Colonic mucosa (tissue), 4 donors: Measurements from ENCODE around the gene IP6K3. TPM values are rescaled to one million over a fixed set of nuclear protein-coding genes. Genes with fewer than 3 reads are reported as not detected.

Source experiments
- DNase-seq: peaks from one replicate; pipeline ENCODE4 v3.0.0-alpha.2; 2020
- H3K27ac ChIP-seq: fragments of 200-600 bp; one replicate; pipeline ENCODE4 v1.8.0; 2021
- H3K27me3 ChIP-seq: fragments of 200-600 bp; one replicate; pipeline ENCODE4 v1.8.0; 2021
- H3K36me3 ChIP-seq: fragments of 200-600 bp; one replicate; pipeline ENCODE4 v1.8.0; 2021
- H3K4me1 ChIP-seq: fragments of 200-600 bp; one replicate; pipeline ENCODE4 v1.8.0; 2021; ENCODE audit warnings: mild to moderate bottlenecking
- H3K4me3 ChIP-seq: fragments of 200-600 bp; one replicate; pipeline ENCODE4 v1.8.0; 2021
- H3K9ac ChIP-seq, 2 donors: one replicate each; pipeline ENCODE4 v1.7.0; 2013; ENCODE audit warnings: control low read depth in 2 of 2, low read depth in 2 of 2, low read length in 2 of 2
- H3K9me3 ChIP-seq: fragments of 200-600 bp; one replicate; pipeline ENCODE4 v1.8.0; 2021
- CTCF ChIP-seq: fragments of 200-600 bp; IDR thresholded peaks from one replicate; pipeline ENCODE4 v1.8.0; 2022; ENCODE audit warnings: antibody characterized with exemption, mild to moderate bottlenecking
- intact Hi-C: fragments of 100-400 bp; cut with DNase I; formaldehyde crosslinking; loops from one replicate; pipeline ENCODE4 v1.14.1; 2022
- total RNA-seq, 2 donors: library from RNA; stranded (reverse); fragmentation: NEBNext Ultra II Directional in 1 of 2; extraction: Animal tissue kit (Norgen Biotek cat#: 25700) in 1 of 2; gene quantifications; one replicate each; pipeline ENCODE4 v1.2.1, GENCODE V29; 2021
- donor health status: healthy.
- donor health status: DM: no; HTN: no; CAD: no.
- donor health status: DM: no; HTN: no; CAD: no.

The IP6K3 gene
- total RNA-seq, 2 donors from 2014 or later, result 0.17 to 0.29 TPM

- no peaks in the 10 kb centered on the region for H3K4me1 ChIP-seq
These were observed 49.9 kb downstream of the IP6K3 start for GRCh38 chr6:33696548-33697518.

GRCh38 chr6:33696076-33696475, 50.6 kb downstream of the IP6K3 start:
- no peaks in the 10 kb centered on the region for H3K4me1 ChIP-seq
- TF ChIP-seq CTCF, result no peak
- H3K9ac ChIP-seq, result no peak overlapping the region
- peaks cover 13% of the 10 kb centered on the region for H3K36me3 ChIP-seq
- peak overlapping the region; percentile 4 for H3K27ac ChIP-seq
- DNase-seq, result no peak
- intact Hi-C loops, result no loop called here
- H3K27me3 ChIP-seq, result no peaks in the 10 kb centered on the region
- H3K9me3 ChIP-seq, result no peaks in the 10 kb centered on the region
- H3K4me3 ChIP-seq, result no peak overlapping the region

More at GRCh38 chr6:33696548-33697518, 49.9 kb downstream of the IP6K3 start:
- no peak for TF ChIP-seq CTCF
- Histone ChIP-seq H3K36me3 (peaks cover 8% of the 10 kb centered on the region), H3K9me3 (no peaks in the 10 kb centered on the region), H3K9ac (peak overlapping the region in 1 of 2 donors; percentile 8), H3K27ac (peak overlapping the region; percentile 4), H3K4me3 (no peak overlapping the region), H3K27me3 (no peaks in the 10 kb centered on the region)
- DNase-seq, result no peak
- intact Hi-C loops, result no loop called here

GRCh38 chr6:33695451-33695887, 51.2 kb downstream of the IP6K3 start:
- Histone ChIP-seq H3K4me3 (no peak overlapping the region), H3K27me3 (no peaks in the 10 kb centered on the region), H3K4me1 (no peaks in the 10 kb centered on the region), H3K27ac (no peak overlapping the region), H3K36me3 (peaks cover 13% of the 10 kb centered on the region), H3K9me3 (no peaks in the 10 kb centered on the region), H3K9ac (no peak overlapping the region)
- no peak for DNase-seq
- intact Hi-C loops, result no loop called here
- TF ChIP-seq CTCF, result no peak

- intact Hi-C loops, result no loop called here
- Histone ChIP-seq H3K4me3 (no peak overlapping the region), H3K9me3 (no peaks in the 10 kb centered on the region), H3K27ac (no peak overlapping the region), H3K9ac (no peak overlapping the region), H3K4me1 (no peaks in the 10 kb centered on the region), H3K36me3 (peaks cover 13% of the 10 kb centered on the region), H3K27me3 (no peaks in the 10 kb centered on the region)
- DNase-seq, result no peak
- TF ChIP-seq CTCF, result no peak
These were observed 51.7 kb downstream of the IP6K3 start for GRCh38 chr6:33694977-33695376.

- H3K9ac ChIP-seq, result no peak overlapping the region
- no peak for TF ChIP-seq CTCF
- H3K4me3 ChIP-seq, result no peak overlapping the region
- peaks cover 16% of the 10 kb centered on the region for H3K36me3 ChIP-seq
- DNase-seq, result no peak
- intact Hi-C loops, result no loop called here
- H3K4me1 ChIP-seq, result no peaks in the 10 kb centered on the region
- H3K9me3 ChIP-seq, result no peaks in the 10 kb centered on the region
- no peaks in the 10 kb centered on the region for H3K27me3 ChIP-seq
- no peak overlapping the region for H3K27ac ChIP-seq
These were observed 52.2 kb downstream of the IP6K3 start for GRCh38 chr6:33694401-33694931.
